DOHH2 (cell line): Measurements from ENCODE around the gene MYO1D.

Source experiments
- H3F3A ChIP-seq: fragments of 200-600 bp; sonication (generic), shearing (Covaris generic); 2 replicates; pipeline ENCODE4 v1.6.0; 2016; ENCODE audit warnings: antibody characterized with exemption, mild to moderate bottlenecking; ENCODE audit not compliant: control insufficient read depth, insufficient read depth
- H3K27ac ChIP-seq: fragments of 200-600 bp; sonication (generic); 2 replicates; pipeline ENCODE4 v1.5.1; 2014; ENCODE audit warnings: low read depth, mild to moderate bottlenecking, low read length, moderate library complexity
- H3K27me3 ChIP-seq: fragments of 200-600 bp; sonication (generic); 2 replicates; pipeline ENCODE4 v1.6.1; 2014; ENCODE audit warnings: mild to moderate bottlenecking, low read length, mixed read lengths; ENCODE audit not compliant: control insufficient read depth
- H3K36me3 ChIP-seq: fragments of 200-600 bp; sonication (generic); 2 replicates; pipeline ENCODE4 v1.6.1; 2014; ENCODE audit warnings: mild to moderate bottlenecking, low read length, moderate library complexity, mixed read lengths; ENCODE audit not compliant: control insufficient read depth
- H3K4me1 ChIP-seq: fragments of 200-600 bp; sonication (generic); 2 replicates; pipeline ENCODE4 v1.6.1; 2014; ENCODE audit warnings: mild to moderate bottlenecking, low read length, mixed read lengths; ENCODE audit not compliant: control insufficient read depth
- H3K4me2 ChIP-seq: fragments of 200-600 bp; sonication (generic); 2 replicates; pipeline ENCODE4 v1.6.0; 2014; ENCODE audit warnings: mild to moderate bottlenecking, low read length, moderate library complexity
- H3K4me3 ChIP-seq: fragments of 200-600 bp; sonication (generic); 2 replicates; pipeline ENCODE4 v1.5.1; 2014; ENCODE audit warnings: mild to moderate bottlenecking, low read length, mixed read lengths
- H3K79me2 ChIP-seq: fragments of 200-600 bp; sonication (generic); 2 replicates; pipeline ENCODE4 v1.6.1; 2014; ENCODE audit warnings: mild to moderate bottlenecking, low read length, mixed read lengths; ENCODE audit not compliant: control insufficient read depth
- H3K9me2 ChIP-seq: fragments of 200-600 bp; sonication (generic); replicated peaks from 2 replicates; pipeline ENCODE4 v1.6.1; 2014; ENCODE audit warnings: mild to moderate bottlenecking, low read length, mixed read lengths; ENCODE audit not compliant: control insufficient read depth
- H3K9me3 ChIP-seq: fragments of 200-600 bp; sonication (generic); 2 replicates; pipeline ENCODE4 v1.6.1; 2014; ENCODE audit warnings: antibody characterized with exemption, low read length, mixed read lengths; ENCODE audit not compliant: control insufficient read depth, insufficient read depth
- H4K20me1 ChIP-seq: fragments of 200-600 bp; sonication (generic); 2 replicates; pipeline ENCODE4 v1.6.0; 2014; ENCODE audit warnings: low read depth, mild to moderate bottlenecking, antibody characterized with exemption, low read length, moderate library complexity; ENCODE audit not compliant: control insufficient read depth, insufficient read depth
- EZH2phosphoT487 ChIP-seq: fragments of 200-600 bp; sonication (generic); IDR thresholded peaks from 2 replicates; pipeline ENCODE4 v1.6.1; 2017; ENCODE audit warnings: borderline replicate concordance, mild to moderate bottlenecking, antibody characterized with exemption, low read length, moderate library complexity, mixed read lengths
- TF ChIP-seq, protein P1 (sequence below): fragments of 200-600 bp; sonication (generic); IDR thresholded peaks from one replicate; pipeline ENCODE4 v1.5.1; 2014; ENCODE audit warnings: antibody characterized with exemption, mild to moderate bottlenecking, low read depth, low read length; ENCODE audit not compliant: poor library complexity, severe bottlenecking

MYO1D gene

DNA sequence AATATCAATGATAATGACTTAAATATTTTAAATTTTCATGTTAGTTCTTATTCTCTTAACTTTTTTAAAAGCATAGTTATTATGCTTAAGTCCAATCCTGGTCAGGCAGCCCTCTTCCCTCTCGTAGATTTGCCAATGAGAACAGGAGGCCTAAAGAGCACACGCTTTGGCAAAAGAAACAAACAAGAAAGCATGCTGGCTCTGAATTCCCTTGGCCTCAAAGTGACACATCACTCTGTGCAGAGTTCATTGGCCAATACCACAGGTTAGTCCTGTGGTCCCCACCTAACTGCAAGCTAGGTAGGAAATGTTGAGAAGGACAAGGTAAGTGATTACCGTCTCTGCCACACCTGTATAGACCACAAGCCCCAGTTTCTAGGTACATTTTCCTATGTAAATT, 61.5 kb downstream of the MYO1D start:
- no peaks in the 10 kb centered on the region for H3K79me2 ChIP-seq
- H3F3A ChIP-seq = no peaks in the 10 kb centered on the region
- TF ChIP-seq, protein P1, sequence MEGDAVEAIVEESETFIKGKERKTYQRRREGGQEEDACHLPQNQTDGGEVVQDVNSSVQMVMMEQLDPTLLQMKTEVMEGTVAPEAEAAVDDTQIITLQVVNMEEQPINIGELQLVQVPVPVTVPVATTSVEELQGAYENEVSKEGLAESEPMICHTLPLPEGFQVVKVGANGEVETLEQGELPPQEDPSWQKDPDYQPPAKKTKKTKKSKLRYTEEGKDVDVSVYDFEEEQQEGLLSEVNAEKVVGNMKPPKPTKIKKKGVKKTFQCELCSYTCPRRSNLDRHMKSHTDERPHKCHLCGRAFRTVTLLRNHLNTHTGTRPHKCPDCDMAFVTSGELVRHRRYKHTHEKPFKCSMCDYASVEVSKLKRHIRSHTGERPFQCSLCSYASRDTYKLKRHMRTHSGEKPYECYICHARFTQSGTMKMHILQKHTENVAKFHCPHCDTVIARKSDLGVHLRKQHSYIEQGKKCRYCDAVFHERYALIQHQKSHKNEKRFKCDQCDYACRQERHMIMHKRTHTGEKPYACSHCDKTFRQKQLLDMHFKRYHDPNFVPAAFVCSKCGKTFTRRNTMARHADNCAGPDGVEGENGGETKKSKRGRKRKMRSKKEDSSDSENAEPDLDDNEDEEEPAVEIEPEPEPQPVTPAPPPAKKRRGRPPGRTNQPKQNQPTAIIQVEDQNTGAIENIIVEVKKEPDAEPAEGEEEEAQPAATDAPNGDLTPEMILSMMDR = no peak
- TF ChIP-seq EZH2phosphoT487 = no peak

DNA sequence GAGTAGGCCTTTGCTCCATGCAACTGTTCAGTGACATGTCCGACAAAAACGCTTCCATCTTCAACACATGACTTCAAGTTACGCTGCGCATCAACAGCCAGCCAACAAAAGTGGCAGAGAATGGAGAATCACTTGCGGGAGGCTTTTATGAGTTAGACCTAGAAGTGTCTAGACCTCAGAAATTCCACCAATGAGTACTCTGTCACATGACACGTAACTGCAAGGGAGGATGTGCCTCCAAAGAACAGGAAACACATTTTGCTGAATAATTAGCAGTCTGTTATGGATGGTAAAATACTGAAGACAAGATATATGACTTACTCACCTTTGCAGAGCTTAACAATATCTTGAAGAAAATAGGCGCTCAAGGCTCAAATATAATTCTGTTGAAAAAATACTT, 62.1 kb downstream of the MYO1D start:
- H3K4me1 ChIP-seq = no peaks in the 10 kb centered on the region
- no peaks in the 10 kb centered on the region for H3K36me3 ChIP-seq
- H3K27ac ChIP-seq = no peak overlapping the region
- H4K20me1 ChIP-seq = no peaks in the 10 kb centered on the region
- no peaks in the 10 kb centered on the region for H3K79me2 ChIP-seq
- TF ChIP-seq, protein P1 = no peak
- TF ChIP-seq EZH2phosphoT487 = no peak
- no peak overlapping the region for H3K4me2 ChIP-seq
- no peaks in the 10 kb centered on the region for H3K9me3 ChIP-seq
- H3K9me2 ChIP-seq = no peaks in the 10 kb centered on the region
- no peaks in the 10 kb centered on the region for H3F3A ChIP-seq
- H3K27me3 ChIP-seq = peaks cover 7% of the 10 kb centered on the region; the same call in 1 of the 2 replicates
- no peak overlapping the region for H3K4me3 ChIP-seq

More for the DNA sequence above, 61.5 kb downstream of the MYO1D start:
- Histone ChIP-seq H3K9me2 (no peaks in the 10 kb centered on the region), H4K20me1 (no peaks in the 10 kb centered on the region), H3K4me2 (no peak overlapping the region), H3K27ac (no peak overlapping the region), H3K27me3 (peaks cover 12% of the 10 kb centered on the region; the same call in 1 of the 2 replicates), H3K36me3 (no peaks in the 10 kb centered on the region), H3K4me1 (no peaks in the 10 kb centered on the region), H3K9me3 (no peaks in the 10 kb centered on the region), H3K4me3 (no peak overlapping the region)

- no peak overlapping the region for H3K4me2 ChIP-seq
- H3K9me2 ChIP-seq = no peaks in the 10 kb centered on the region
- no peak for TF ChIP-seq EZH2phosphoT487
- TF ChIP-seq, protein P1 = no peak
- H3K4me1 ChIP-seq = no peaks in the 10 kb centered on the region
- H3K9me3 ChIP-seq = no peaks in the 10 kb centered on the region
- no peaks in the 10 kb centered on the region for H3K79me2 ChIP-seq
- no peak overlapping the region for H3K27ac ChIP-seq
- no peak overlapping the region for H3K4me3 ChIP-seq
- H4K20me1 ChIP-seq = no peaks in the 10 kb centered on the region
- H3K27me3 ChIP-seq = peaks cover 4% of the 10 kb centered on the region; the same call in 1 of the 2 replicates
- H3K36me3 ChIP-seq = no peaks in the 10 kb centered on the region
- no peaks in the 10 kb centered on the region for H3F3A ChIP-seq
These were observed 63.9 kb downstream of the MYO1D start for GRCh38 chr17:32813021-32813420.

- no peaks in the 10 kb centered on the region for H3K79me2 ChIP-seq
- no peaks in the 10 kb centered on the region for H3F3A ChIP-seq
- H3K27ac ChIP-seq = no peak overlapping the region
- H3K4me1 ChIP-seq = no peaks in the 10 kb centered on the region
- no peaks in the 10 kb centered on the region for H3K36me3 ChIP-seq
- H3K4me3 ChIP-seq = no peak overlapping the region
- H4K20me1 ChIP-seq = no peaks in the 10 kb centered on the region
- H3K27me3 ChIP-seq = peaks cover 3% of the 10 kb centered on the region; the same call in 1 of the 2 replicates
- H3K9me3 ChIP-seq = no peaks in the 10 kb centered on the region
- H3K9me2 ChIP-seq = no peaks in the 10 kb centered on the region
- H3K4me2 ChIP-seq = no peak overlapping the region
- TF ChIP-seq, protein P1 = no peak
- no peak for TF ChIP-seq EZH2phosphoT487
These were observed 66.2 kb downstream of the MYO1D start for GRCh38 chr17:32810690-32811089.
